LNCaP clone FGC (cell line): ENCODE data around the gene LRRC31.

Experiments used
- DNase-seq: peaks from one replicate; pipeline ENCODE4 v3.0.0-alpha.2; 2011; ENCODE audit warnings: low read depth
- H3K4me3 ChIP-seq: 2 replicates; pipeline ENCODE4 v1.5.1; 2011; ENCODE audit warnings: mild to moderate bottlenecking, low read depth, low read length, control low read depth
- TF ChIP-seq, protein P1 (sequence below): IDR thresholded peaks from 2 replicates; pipeline ENCODE4 v1.5.1; 2012; ENCODE audit warnings: mild to moderate bottlenecking; ENCODE audit not compliant: control insufficient read depth, insufficient read depth; ENCODE audit errors: extremely low read depth

LRRC31 gene

DNA sequence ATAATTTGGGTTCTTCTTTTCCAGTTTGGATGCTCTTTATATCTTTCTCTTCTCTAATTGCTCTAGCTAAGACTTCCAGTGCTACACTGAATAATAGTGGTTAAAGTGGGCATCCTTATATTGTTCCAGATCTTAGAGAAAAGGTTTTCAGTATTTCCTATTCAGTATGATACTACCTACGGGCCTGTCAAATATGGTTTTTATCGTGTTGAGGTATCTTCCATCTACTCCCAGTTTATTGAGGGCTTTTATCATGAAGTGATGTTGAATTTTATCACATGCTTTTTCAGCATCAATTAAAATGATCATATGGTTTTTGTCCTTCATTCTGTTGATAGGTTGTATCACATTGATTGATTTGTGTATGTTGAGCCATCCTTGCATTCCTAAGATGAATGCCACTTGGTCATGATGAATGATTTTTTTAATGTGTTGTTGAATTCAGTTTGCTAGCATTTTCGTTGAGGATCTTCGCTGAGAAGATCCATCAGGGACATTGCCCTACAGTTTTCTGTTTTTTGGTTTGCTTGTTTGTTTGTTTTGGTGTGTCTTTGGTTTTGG, 54.1 kb downstream of the LRRC31 start:
- no peak for DNase-seq
- H3K4me3 ChIP-seq = no peak overlapping the region
- TF ChIP-seq, protein P1, sequence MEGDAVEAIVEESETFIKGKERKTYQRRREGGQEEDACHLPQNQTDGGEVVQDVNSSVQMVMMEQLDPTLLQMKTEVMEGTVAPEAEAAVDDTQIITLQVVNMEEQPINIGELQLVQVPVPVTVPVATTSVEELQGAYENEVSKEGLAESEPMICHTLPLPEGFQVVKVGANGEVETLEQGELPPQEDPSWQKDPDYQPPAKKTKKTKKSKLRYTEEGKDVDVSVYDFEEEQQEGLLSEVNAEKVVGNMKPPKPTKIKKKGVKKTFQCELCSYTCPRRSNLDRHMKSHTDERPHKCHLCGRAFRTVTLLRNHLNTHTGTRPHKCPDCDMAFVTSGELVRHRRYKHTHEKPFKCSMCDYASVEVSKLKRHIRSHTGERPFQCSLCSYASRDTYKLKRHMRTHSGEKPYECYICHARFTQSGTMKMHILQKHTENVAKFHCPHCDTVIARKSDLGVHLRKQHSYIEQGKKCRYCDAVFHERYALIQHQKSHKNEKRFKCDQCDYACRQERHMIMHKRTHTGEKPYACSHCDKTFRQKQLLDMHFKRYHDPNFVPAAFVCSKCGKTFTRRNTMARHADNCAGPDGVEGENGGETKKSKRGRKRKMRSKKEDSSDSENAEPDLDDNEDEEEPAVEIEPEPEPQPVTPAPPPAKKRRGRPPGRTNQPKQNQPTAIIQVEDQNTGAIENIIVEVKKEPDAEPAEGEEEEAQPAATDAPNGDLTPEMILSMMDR = no peak

DNA sequence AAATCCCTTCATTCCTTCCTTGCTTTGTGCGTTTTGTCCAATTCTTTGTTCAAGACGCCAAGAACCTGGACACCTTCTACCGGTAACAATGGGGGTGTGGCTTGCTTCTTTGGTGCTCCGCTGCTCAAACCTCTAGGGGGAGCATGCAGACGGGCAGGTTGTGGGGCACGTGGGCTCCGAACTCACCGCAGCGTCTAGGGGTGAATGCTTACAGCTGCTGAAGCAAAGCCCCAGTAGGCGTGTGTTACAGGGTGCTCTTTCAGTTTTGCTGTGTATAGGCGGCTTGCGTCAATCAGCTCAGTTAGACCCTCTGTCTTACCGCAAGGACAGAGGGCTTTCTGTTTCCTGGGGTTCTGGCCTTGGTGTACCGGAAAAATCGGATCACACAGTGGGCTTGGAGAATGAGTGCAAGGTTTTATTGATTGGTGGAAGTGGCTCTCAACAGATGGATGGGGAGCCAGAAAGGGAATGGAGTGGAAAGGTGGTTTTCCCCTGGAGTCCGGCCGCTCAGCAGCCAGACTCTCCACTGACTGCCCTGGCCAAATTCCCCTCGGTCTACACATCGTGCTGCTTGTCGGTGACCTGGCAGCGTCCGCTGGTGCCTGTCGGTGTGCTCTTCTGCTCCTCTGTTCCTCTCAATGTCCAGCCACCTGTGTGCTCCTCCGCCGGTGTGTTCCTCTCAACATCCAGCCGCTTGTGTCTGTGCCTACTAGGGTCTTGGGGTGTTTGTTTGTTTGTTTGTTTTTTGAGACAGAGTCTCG, 55.8 kb downstream of the LRRC31 start:
- DNase-seq = no peak
- H3K4me3 ChIP-seq = no peak overlapping the region
- TF ChIP-seq, protein P1 = no peak

DNA sequence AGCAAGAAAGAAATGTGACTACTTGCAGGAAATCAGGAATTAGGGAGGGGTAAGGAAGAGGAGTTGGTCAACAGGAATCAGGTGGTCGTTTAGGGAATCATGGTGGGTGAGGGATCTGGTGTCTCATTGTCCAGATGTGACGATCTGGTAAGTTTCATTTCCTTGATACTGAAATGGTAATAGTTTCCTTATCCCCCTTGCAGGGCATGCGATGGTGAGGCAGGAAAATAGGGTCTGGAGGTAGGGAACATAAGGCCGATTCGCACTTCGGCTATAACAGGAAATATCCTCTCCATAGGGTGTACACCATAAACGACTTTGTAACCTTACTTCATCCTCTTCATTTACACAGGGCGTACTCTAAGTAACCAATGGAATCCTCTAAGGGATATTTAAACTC, 56.5 kb downstream of the LRRC31 start:
- TF ChIP-seq, protein P1 = no peak
- DNase-seq = no peak
- H3K4me3 ChIP-seq = no peak overlapping the region

DNA sequence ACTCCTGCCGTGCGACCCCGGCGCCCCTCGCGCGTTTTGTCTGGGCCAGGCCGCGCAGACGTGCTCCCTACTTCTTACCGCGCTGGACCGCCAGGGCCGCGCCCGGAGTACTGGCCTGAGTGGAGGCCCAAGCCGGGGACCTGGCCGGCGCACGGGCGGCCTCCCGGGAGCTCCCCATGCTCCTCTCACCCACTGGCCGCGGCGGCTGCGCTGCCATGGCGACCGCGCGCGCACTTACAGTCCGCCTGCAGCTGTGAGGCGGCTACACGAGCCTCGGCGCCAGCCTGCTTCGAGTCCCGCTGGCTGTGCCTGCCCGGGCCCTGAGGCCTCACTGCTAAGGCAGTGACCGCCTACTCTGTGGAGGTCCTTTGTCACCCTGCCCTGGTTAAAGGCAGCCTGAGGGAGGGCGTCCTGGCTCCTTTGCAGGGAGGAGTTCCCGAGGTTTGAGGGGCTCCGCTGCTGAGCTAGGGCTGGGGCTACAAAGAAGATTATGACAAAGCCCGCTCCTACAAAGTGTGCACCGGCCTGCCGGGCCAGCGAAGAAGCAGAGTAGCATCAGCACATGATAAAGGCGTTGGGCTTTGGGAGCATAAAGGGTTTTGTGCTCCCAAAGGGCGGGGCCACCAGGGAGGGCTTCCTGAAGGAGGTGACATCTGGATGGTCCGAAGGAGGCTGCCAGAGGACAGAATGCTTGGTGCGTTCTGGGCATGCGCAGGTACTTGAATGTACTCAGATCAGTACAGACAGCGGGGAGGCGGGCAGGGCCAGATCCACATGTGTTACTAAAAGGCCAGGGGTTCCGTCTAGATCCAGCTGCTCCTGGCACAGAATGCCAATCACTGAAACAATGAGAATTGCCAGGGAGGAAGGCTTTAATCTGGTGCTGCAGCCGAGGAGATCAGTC, 57.2 kb downstream of the LRRC31 start, which contains the start of the genes LRRC34 and LRRIQ4:
TSS of gene LRRC34 (minus strand) at position 573 of the 904 bp plus-strand sequence. CDS start at position 217, 356 bp downstream.
TSS of gene LRRIQ4 (plus strand) at position 539 of the 904 bp plus-strand sequence. CDS start 9,052 bp downstream, outside the sequence.
- TF ChIP-seq, protein P1 = no peak
- DNase-seq = no peak
- no peak within 1 kb of the TSS for H3K4me3 ChIP-seq

DNA sequence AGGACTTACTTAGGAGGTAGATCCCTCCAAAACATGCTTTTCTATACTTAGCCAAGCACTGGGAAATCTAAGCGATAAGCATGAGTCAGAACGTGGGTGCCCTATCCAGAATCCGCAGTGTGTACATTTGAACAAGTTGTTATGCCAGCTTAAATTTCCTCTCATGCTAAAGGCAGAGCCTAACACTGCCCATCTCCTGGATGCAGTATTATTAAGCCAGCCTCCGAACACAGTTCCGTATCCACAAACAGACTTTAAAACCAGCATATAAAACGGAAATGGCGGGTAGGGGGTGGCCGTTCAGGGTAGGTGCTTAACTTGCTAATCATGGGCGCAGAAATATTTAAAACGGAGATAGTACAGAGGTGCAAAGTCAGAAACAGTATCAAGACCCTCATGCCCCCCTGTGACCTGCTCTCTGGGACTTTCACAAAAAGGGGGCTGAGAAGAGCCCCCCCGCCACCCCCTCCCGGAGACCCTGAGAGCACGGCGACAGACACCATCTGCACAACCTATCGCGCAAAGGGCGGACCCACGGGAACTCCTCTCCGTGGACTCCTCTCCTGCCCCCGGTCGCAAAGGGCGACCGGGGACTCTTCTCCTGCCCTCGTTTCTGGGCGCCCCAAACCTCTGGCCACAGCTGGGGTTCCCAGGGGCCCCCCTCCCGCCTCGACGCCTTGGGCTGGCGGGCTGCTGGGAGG, 58.0 kb downstream of the LRRC31 start:
- no peak for DNase-seq
- H3K4me3 ChIP-seq = no peak overlapping the region
- TF ChIP-seq, protein P1 = no peak

DNA sequence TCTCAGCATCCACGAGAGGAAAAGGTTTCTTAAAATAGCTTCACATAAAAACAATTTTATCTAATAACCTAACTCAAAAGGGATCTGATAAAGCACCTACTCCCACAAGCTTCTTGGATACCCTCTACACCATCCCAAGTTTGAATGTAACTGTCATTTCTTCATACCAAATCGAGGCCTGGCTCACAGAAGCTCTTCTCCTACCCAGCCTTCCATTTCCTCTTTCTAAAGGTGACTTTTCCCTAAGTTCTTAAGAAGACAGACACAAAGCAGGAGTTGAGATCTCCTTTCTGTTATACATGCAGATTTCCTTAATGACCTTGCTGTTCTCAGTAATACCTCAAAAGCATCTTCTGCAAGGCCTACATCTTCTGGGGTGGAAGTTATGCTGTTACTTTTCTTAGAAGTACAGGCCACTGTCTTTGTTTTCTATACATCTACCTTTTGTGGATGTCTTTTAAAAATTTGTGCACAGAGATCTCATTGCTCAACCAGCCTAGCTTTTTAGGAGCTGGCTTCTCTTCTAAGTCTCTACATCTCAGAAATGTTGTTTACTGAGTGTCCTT, 60.4 kb downstream of the LRRC31 start:
- TF ChIP-seq, protein P1 = no peak
- H3K4me3 ChIP-seq = no peak overlapping the region
- DNase-seq = no peak
